Activated CD4-positive, CD25-positive, alpha-beta regulatory T cell treated with anti-CD3 and anti-CD28 coated beads, Interleukin-2, amount 50 U/mL, for 24 hours (primary cell): ENCODE data around the gene PLCB4.

Experiments used
- ATAC-seq, 2 donors: fragments of 150-1000 bp; cut with Tn5 transposase; one replicate each; pipeline ENCODE4 v1.10.0; 2021; ENCODE audit warnings: mild to moderate bottlenecking in 1 of 2, moderate library complexity in 1 of 2

The PLCB4 gene

DNA sequence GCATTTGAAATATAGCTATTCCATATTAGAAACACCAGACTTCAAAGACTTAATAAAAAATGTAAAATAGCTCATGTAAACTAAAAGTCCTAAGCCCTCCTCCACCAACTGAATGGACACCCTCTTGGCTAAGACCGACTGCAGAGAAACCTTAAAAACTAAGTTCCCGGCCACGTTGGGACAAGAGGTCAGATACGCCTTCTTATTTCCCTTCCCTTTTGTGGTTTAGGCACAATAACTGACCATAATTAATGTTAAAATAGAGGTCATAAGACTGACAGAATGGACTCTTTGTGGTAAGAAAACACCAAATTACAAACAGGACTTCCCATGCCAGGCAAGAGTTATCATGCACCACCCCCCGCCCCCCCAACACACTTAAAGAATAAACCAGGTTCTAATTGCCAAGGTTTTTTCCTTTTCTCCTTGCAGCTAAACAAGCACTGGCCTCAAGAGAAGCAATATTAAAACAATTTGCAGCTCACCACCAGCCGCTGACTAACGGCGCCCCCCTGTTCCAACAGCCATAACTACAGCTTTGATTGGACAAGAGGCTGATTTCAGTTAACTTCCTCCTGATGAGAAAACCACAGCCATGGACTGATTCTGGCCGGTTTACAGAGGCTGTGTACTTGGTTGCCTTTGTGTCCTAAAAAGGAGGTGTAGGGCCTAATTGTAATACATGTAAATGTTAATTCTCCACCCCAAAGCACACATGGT, 434.8 kb downstream of the PLCB4 start:
- no peak for ATAC-seq

DNA sequence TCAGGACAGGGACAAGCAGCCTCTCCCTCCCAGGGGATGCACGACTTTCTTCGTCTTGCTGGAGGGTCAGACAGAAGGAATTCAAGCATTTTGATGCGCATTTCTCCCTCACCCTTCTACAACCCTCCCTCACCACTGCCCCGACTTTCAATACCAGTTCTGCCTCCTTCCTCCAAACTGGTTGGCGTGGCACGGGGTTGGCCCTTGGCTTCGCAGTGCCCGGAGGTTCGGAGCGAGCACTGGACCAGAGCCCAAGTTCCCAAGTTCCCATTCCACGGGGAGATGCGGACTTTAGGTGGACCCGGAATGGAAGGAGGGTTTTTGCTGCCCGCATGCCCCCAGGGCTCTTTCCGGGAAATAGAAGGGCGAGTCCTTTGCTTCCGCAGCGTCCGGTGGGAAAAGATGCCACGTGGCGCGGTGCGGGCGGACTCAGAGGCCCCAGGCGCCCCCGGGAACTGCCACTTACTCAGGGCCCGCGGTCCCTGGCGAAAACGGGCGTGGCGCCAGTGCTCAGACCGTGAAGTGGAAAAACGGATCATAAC, 437.5 kb downstream of the PLCB4 start:
- ATAC-seq, result no peak

DNA sequence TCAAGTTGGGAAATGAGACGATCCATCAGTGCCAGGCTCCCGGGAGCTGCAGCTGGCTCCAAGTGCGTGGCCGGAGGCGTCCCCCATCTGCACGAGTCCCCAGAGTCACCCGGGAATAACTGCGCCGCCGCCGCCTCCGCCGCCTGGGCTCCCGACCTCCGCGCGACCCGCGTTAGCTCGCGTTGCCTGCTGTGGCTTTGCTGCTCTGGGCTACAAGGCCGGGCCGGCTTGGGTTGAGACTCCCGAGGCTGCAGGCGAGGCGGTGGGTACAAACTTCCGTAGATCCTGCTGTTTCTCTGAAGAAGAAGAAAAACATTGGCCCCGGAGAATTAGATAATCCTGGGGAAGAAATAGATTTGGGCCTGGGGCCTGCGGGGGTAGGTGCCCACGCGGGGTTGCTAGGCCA, 438.1 kb downstream of the PLCB4 start:
- no peak for ATAC-seq

DNA sequence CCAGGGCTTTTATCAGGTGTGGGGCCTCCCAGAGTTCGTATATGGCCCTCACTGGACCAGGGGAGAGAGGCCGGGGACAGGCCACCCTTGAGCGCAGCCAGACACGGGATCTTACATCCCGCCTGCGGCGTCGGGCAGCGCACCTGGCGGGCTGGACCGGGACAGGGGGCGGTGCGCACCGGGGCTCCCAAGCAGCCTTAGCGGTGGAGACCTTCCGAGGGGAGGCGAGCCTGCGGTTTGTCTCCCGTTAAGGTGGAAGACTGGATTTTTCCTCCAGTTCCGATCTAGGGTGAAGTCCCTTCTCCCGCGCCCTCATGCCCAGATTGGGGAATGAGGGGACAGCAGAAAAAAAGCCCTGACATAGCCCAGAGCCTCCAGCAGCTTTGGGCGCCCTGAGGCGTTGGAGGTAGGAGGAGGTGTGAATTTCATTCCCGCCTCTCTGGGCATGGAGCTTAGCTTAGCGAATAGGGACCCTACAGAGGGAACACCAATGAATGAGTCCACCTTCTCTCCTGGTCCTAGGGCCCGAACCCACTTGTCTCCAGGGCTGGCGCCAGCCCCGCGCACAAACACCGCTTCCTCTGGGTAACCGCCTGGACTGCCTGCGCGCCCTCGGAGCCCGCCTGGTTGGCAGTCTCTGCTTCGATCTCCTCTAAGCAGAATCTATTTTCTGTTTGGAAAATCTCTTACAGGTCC, 438.8 kb downstream of the PLCB4 start:
- ATAC-seq, result no peak

DNA sequence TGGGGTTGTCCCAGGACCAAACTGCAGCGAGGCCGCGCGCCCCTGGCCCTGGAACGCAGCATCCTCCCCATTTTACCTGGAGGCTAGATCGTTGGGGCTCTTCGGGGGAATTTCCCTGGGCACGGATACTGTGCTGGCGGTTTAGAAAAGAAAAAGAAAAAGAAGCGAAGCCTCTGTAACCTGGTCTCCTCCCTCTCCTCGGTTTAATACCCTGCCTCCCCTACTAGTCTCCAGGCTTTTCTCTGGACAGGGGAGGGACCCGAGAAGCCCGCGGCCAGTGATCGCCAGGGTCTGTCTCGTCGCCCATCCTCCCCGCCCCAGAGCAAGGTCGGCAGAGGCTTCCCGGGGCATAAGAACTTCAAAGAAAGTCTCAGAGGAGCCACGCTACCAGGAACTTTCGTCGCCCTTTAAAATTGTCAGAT, 439.4 kb downstream of the PLCB4 start:
- ATAC-seq, result no peak

DNA sequence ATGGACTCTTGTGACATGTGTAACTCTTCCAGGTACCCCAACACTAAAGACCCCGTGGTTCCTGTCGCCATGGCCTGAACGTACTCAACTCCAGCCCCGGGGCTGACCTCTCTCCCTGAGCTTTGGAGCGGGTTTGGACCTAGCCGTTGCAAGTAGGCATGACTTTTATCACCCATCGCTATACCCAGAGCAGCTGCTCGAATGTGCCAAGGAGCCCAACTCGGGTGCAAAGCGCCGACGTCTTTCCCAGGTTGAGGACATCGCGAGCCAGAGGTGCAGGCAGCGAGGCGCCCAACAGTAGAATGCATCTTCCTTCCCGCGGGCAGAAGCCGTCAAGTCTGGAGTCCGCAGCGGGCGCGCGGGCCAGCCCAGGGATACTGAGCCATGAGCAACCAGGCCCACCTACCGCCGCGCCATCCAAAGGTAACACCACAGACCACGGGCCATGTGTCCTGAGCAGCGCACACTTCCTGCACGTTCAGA, 439.9 kb downstream of the PLCB4 start:
- no peak for ATAC-seq

DNA sequence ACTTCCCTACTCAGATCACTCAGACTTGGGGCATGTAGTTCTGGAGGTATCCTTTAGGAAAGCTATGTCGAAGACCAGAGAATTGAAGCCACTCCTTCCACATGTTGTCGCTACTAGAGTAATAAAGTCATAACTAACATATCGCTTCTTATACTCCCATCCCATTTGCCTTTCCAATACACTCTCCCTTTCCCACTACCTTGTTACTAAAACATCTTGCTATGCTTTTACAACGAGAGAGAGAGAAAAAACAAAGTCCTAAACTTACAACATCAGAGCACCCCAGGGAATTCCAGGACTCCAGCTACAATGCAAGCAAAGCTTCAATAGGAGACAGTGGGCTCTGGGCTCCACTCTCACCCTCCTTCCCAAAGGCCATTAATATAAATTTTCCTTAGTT, 440.4 kb downstream of the PLCB4 start:
- ATAC-seq, result no peak

DNA sequence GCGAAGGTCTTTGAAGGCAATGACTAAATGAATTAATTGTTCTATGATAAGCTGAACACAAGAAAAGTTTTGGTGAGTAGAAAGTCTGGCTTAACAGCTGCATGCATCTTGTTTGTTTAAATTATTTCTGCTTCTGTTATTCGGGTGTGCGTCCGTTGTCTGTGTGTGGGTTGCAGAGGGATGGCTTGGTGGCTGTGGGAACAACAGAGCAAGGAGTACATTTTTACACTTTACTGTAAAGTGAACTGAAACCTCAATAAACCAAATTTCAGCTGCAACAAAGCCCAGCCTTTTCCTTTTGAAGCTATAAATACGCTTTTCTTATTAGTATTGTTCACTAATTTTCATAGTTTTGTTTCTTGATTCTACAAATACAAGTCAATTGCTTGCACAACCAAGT, 442.0 kb downstream of the PLCB4 start:
- no peak for ATAC-seq

DNA sequence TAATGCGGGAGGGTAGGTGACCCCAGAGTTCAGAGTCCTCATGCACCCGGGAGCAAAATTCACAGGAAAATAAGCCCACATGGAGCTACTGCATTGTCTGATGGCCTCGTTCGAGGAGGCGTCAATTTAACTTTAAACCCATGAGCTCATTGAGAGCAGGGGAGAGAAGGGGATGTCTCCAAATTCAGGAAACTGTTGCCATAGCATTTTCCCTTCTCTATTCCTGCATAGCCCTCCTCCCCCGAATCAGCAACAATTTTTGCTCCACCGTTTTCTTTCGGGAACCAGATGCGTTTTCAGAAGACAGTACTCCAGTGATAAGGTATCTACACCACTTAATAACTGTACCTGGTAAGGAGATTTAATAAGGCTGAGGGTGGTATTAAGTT, 445.2 kb downstream of the PLCB4 start:
- no peak for ATAC-seq

DNA sequence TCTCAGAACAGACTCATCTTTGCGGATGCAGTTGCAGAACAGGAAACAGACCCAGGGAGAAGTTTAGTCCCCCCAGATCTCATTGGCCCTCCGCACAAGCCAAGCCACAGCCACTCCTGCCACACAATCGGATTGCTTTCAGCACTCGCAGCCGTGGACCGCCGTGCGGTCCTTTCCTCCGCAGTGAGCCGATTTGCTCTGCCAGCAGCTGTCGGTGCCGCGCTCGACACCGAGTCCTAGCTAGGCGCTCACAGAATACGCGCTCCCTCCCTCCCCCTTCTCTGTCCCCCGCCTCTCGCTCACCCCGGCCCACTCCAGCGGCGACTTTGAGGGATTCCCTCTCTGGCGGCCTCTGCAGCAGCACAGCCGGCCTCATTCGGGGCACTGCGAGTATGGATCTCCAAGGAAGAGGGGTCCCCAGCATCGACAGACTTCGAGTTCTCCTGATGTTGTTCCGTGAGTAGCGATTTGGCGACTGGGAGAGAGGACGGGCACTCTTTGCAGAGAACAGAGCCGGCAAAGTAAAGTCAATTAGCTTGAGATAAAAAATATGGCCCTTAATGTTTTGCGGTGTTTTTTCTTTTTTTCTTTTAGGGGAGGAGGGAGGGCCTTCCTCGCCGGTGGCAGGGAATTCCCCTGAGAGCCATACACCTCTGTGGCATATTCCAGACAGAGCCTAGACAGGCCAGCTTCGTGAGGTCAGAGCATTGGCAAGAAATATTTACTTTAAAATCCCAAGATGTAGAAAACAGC, 445.8 kb downstream of the PLCB4 start, which contains the start of gene LAMP5:
Gene LAMP5 (plus strand): TSS at position 130 of the 753 bp plus-strand sequence. CDS start 263 bp downstream, at position 393.
- no peak for ATAC-seq

DNA sequence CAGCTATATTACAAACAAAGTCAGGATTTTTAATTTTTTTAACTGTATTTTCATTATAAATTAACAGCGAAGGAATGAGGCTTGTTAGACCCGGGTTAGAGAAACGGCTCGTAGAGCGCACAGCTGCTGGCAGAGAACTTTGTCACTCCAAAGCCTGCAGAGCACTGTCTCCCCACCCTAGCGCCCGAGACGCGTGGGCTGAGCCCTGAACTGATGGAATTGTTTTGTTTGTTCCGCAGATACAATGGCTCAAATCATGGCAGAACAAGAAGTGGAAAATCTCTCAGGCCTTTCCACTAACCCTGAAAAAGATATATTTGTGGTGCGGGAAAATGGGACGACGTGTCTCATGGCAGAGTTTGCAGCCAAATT, 446.3 kb downstream of the PLCB4 start:
- no peak for ATAC-seq

DNA sequence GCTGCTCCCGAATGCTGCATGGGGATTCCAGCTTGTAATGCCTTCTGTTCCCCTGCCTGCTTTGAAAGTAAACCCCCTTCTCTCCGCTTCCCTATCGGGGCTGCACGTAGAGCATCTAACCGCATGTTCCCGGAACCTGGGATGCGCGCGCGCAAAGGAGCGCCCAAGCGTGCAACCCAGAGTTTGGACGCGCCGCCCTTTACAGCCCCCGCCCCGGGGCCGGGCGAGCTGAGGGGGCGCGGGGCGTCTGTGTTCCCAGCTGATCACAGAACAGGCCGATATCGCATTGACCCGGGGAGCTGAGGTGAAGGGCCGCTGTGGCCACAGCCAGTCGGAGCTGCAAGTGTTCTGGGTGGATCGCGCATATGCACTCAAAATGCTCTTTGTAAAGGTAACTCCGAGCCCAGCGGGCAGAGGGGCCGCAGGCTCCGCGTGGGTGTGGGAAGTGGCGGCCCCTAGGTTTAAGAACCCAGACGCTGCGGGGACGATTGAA, 446.9 kb downstream of the PLCB4 start:
- ATAC-seq, result no peak

DNA sequence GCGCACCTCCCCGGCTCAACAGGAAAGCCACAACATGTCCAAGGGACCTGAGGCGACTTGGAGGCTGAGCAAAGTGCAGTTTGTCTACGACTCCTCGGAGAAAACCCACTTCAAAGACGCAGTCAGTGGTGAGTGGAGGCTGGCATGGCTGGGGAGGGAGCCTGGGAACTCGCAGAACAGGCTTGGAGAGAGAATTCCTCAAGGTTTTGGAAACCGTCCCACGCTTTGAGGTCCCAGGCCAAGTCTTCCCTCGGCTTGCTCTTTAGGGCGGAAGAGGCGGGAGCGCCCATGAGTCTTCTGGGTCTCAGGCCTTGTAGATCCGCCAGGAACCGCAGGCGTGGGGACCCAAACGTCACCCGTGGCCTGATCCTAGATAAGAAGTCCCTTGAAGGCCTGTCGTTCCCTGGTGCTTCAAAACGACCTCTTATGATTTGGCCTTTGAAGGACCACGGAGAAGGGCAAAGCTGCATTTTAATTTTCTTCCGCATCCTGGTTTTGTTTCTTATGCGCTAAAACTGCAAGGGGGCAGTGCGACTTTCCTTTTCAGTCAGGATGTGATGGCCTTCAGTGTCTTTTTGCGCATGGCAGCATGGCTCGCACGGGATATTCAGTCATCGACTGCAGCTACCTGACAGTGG, 447.5 kb downstream of the PLCB4 start:
- ATAC-seq, result no peak

DNA sequence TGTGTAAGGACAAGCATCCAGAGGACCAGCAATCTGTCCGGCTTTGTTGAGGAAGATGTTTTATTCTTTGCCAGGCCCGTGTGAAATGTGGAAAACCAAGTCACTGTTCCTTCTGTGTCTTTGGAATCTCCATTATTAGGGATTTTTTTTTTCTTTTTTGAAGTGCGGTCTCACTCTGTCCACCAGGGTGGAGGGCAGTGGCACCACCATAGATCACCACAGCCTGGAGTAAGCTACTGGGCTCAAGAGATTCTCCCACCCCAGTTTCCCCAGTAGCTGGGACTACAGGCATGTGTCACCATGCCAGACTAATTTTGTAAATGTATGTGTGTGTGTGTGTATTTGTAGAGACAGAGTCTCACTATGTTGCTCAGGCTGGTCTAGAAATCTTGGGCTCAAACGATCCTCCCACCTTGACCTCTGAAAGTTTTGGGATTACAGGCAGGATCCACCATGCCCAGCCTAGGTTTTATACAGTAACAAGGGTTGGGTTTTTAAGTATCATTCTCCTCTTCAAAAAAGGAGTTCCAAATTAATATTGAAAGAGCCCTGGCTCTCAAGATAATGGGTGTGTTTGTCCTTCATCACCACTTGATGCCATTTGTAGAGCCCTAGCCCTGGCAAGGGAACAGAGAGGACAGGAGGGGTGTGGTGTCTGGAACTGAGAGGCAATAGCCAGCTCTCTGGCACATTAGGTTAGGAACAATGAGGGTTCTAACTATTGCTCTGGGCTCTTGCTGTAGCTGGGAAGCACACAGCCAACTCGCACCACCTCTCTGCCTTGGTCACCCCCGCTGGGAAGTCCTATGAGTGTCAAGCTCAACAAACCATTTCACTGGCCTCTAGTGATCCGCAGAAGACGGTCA, 448.6 kb downstream of the PLCB4 start:
- no peak for ATAC-seq

DNA sequence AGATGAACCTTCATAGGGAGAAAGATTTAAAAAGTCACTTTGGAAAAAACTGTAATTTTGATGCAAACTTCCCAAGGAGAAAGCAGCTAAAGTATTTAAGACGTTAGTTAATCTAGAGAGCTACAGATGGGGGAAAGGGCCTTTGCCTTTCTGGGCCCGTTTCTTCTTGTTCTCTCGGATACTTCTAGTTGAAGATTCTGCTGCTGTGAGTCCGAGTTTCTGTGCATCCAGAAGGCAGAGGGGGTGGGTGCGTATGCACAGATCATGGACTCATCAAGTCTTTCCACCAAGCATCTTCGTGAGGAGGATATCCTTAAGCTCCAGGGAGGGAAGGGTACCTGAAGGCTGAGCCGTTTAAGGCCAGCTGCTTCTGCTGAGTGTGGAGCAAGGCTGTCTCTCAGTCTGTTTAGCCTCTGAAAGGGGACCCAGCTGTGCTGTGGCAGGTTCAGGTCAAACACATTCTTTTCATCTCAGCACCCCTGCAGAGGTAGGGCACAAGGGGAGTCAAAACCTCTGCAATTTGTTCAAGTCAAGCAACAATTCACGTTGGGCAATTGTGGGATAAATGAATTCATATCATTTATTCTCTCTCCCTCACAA, 449.8 kb downstream of the PLCB4 start:
- ATAC-seq, result no peak

DNA sequence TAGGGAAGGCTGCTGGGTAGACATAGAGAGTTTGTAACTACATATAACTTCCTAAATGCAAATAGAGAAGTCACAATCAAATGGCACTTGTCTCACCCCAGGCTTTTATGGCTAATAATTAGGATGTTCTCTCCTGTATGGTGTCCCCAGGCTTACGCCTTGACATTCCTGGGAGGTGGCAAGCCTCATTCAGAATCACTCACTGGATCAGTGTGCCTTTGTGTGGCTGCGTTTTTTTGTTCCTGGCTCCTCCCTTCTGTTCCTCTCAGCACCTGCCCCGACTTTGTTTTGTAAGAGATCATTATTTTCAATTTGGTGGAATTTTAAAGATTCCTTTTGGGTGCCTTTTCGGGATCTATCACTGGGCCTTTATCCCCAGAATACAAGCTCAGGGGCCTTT, 451.2 kb downstream of the PLCB4 start:
- no peak for ATAC-seq

DNA sequence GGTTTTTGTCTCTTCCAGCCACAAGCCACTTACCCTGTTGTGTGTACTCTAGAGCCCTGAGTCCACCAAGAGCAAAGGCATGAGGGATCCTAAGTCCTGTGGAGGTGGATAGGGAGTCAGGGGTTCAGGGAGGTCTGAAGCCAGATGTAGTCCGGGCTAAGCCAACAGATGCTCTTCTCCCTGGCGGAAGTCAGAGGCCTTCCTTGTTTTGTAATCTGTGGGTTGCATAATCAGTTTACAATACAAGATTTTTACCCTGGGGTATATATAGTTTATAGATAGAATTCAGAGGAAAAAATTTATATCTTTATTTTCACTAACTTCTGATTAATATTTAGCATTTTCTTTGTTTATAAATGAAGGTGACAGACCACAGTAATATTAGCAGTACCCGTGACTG, 454.7 kb downstream of the PLCB4 start:
- ATAC-seq, result no peak
